22Rv1 (cell line): Measurements from ENCODE around the gene CENPW.

Experiments
- H3K27ac ChIP-seq: fragments of 450-650 bp; 2 replicates; pipeline ENCODE4 v1.5.1; 2017
- CTCF ChIP-seq: fragments of 450-650 bp; IDR thresholded peaks from 2 replicates; pipeline ENCODE4 v1.5.1; 2017; ENCODE audit warnings: mild to moderate bottlenecking
- ZFX ChIP-seq: fragments of 450-650 bp; IDR thresholded peaks from 2 replicates; pipeline ENCODE4 v1.6.1; 2017; ENCODE audit warnings: antibody characterized with exemption, borderline replicate concordance

Gene CENPW

GRCh38 chr6:126351960-126352359 lies 12.0 kb downstream of the CENPW start:
- no peak for TF ChIP-seq CTCF
- no peak for TF ChIP-seq ZFX

DNA sequence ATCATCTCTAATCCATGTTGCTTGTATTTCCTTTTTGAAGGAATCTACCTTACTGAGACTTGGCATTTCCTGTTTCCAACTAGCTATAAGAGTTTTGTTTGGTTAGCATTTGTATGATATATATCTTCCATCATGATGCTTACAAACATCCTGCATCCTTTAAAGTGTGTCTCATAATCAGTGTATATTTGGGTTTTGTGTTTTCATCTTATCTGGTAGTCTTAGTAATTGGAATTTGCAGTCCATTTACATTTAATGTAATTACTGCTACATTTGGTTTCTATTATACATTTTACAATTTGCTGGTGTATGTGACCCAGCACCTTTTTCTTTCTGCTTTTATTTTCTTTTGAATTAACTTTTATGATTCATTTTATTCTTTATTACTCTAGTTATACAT lies 12.6 kb downstream of the CENPW start:
- H3K27ac ChIP-seq = no peak overlapping the region
- TF ChIP-seq CTCF (no peak), ZFX (no peak)

More at GRCh38 chr6:126351960-126352359, 12.0 kb downstream of the CENPW start:
- H3K27ac ChIP-seq = no peak overlapping the region

- TF ChIP-seq ZFX (no peak), CTCF (no peak)
- no peak overlapping the region for H3K27ac ChIP-seq
Measured at GRCh38 chr6:126356526-126356925, 16.6 kb downstream of the CENPW start.

- no peak overlapping the region for H3K27ac ChIP-seq
- TF ChIP-seq CTCF (no peak), ZFX (no peak)
Measured at GRCh38 chr6:126359936-126360537, 20.1 kb downstream of the CENPW start.

DNA sequence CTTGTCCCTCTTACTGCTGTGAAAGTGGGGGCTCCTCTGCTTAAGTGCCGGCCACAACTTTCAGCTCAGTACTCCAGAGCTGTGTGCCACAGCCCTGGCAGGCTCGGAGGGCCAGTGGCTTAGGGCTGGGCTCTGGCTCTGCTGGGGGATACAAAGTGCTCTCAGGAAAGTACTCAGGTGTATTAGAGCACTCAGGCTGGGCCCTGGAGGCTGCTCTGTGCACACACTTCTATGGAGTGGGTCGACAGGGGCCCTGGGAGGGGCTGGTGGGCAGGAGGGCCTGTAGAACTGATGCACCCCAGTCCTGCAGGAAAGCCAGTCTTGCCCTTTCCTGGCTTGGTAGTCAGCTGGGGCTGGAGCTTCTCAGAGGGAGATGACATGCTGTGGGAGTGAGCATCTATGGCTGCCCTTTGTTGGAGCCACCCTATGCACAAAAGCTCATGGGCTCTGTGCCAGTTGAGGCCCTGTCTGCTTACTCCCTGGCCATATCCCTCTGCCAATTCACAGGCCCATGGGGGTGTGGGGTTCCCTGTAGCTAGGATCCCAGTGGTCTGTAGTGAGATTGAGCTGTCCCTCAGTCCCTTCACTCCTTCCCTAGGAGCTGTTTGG lies 22.0 kb downstream of the CENPW start:
- H3K27ac ChIP-seq = no peak overlapping the region
- TF ChIP-seq CTCF = no peak

- H3K27ac ChIP-seq = no peak overlapping the region
- TF ChIP-seq ZFX = no peak
- no peak for TF ChIP-seq CTCF
Measured at GRCh38 chr6:126367849-126368248, 27.9 kb downstream of the CENPW start.

DNA sequence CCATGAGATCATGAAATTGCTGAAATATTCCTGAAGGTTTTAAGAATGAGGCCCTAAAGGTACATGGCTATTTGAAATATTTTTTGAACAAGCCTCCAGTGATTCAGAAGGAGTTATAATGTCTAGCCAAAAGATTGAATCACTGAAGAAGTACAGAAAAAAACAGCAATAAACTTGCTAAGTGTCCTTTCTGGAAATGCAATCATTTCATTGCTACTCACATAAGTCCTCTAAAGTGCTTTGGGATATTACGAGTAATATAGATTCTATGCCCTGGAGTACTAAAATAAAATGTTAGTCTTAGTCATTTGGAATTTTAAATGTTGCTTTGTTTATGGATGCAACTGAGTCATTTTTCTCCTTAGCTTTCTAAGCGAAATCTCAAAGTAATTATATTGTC lies 32.7 kb downstream of the CENPW start:
- TF ChIP-seq CTCF = no peak
- no peak for TF ChIP-seq ZFX
- H3K27ac ChIP-seq = no peak overlapping the region
